ENCODE data around the gene NPY2R.

NPY2R gene

GRCh38 chr4:155208258-155209054 lies at the start of gene NPY2R:
TSS of gene NPY2R (plus strand) at chr4:155208636. CDS start at chr4:155213940, 5,304 bp downstream.
- DNase-seq: no peak

- DNase-seq: no peak
Observed at GRCh38 chr4:155161357-155161756, 47.1 kb upstream of the NPY2R start.

- DNase-seq: no peak
Observed at GRCh38 chr4:155164718-155165117, 43.7 kb upstream of the NPY2R start.

- DNase-seq: no peak
Observed at GRCh38 chr4:155170569-155170968, 37.9 kb upstream of the NPY2R start.

GRCh38 chr4:155173371-155173770 lies 35.1 kb upstream of the NPY2R start:
- DNase-seq: no peak

GRCh38 chr4:155174668-155175067 lies 33.8 kb upstream of the NPY2R start:
- no peak for DNase-seq

GRCh38 chr4:155179216-155179615 lies 29.2 kb upstream of the NPY2R start:
- DNase-seq: no peak

GRCh38 chr4:155186972-155187371 lies 21.5 kb upstream of the NPY2R start:
- DNase-seq: no peak

GRCh38 chr4:155187989-155188388 lies 20.4 kb upstream of the NPY2R start:
- DNase-seq: no peak

- no peak for DNase-seq
Observed at GRCh38 chr4:155190099-155190498, 18.3 kb upstream of the NPY2R start.

GRCh38 chr4:155197757-155198156 lies 10.7 kb upstream of the NPY2R start:
- no peak for DNase-seq

- no peak for DNase-seq
Observed at GRCh38 chr4:155207534-155208257, 740 bp upstream of the NPY2R start.

- no peak for DNase-seq
Observed at GRCh38 chr4:155220025-155220424, 11.6 kb downstream of the NPY2R start.

- no peak for DNase-seq
Observed at GRCh38 chr4:155227131-155227530, 18.7 kb downstream of the NPY2R start.

- no peak for DNase-seq
Observed at GRCh38 chr4:155228713-155229112, 20.3 kb downstream of the NPY2R start.

GRCh38 chr4:155232432-155232831 lies 24.0 kb downstream of the NPY2R start:
- DNase-seq: no peak

GRCh38 chr4:155234206-155234605 lies 25.8 kb downstream of the NPY2R start:
- no peak for DNase-seq

GRCh38 chr4:155237567-155237966 lies 29.1 kb downstream of the NPY2R start:
- no peak for DNase-seq

- no peak for DNase-seq
Observed at GRCh38 chr4:155241225-155241624, 32.8 kb downstream of the NPY2R start.

- no peak for DNase-seq
Observed at GRCh38 chr4:155241664-155242063, 33.2 kb downstream of the NPY2R start.

GRCh38 chr4:155245105-155245504 lies 36.7 kb downstream of the NPY2R start:
- no peak for DNase-seq

GRCh38 chr4:155248002-155248896 lies 39.8 kb downstream of the NPY2R start:
- no peak for DNase-seq

- DNase-seq: no peak
Observed at GRCh38 chr4:155249016-155249566, 40.7 kb downstream of the NPY2R start.

Data from NCI-H774 (cell line).